ENCODE results near the gene HSP90B1. TPM values are rescaled to one million over a fixed set of nuclear protein-coding genes. Genes with fewer than 3 reads are reported as not detected.

Gene HSP90B1
- total RNA-seq, 2 donors from 2014 or later: 403 to 522 TPM

DNA sequence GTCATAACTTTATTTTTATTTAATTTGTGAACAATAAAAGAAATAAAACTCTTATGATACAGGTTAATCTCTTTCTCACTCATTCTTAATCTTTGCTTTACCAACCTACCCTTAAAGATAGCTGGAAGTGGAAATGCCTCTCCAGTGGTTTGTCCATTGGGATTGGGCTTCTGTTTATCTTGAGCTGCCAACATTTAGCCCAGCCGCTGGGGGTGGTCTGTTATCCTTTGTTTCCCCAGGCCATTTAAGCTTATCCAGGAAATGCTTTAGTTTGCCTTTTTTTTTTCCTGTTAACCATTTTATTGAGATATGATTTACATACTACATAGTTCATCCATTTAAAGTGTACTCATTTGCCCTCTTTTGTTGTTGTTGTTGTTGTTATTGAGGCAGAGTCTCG is 43.7 kb downstream of the HSP90B1 start:
- H3K4me3 ChIP-seq: no peak overlapping the region
- no peaks in the 10 kb centered on the region for H3K9me3 ChIP-seq
- DNase-seq (ENCODE audit: low spot score) (no peak), ATAC-seq (ENCODE audit: insufficient number of reproducible peaks, low FRiP score, low read depth) (no peak)
- H3K4me1 ChIP-seq (ENCODE audit: control insufficient read depth in 1 of 2, low read depth in 2 of 2): peaks cover 9 to 11% of the 10 kb centered on the region in 2 donors
- H3K36me3 ChIP-seq: peaks cover 18% of the 10 kb centered on the region
- no peaks in the 10 kb centered on the region for H3K27me3 ChIP-seq (replicated peaks; ENCODE audit: insufficient read depth)
- TF ChIP-seq, protein P1, sequence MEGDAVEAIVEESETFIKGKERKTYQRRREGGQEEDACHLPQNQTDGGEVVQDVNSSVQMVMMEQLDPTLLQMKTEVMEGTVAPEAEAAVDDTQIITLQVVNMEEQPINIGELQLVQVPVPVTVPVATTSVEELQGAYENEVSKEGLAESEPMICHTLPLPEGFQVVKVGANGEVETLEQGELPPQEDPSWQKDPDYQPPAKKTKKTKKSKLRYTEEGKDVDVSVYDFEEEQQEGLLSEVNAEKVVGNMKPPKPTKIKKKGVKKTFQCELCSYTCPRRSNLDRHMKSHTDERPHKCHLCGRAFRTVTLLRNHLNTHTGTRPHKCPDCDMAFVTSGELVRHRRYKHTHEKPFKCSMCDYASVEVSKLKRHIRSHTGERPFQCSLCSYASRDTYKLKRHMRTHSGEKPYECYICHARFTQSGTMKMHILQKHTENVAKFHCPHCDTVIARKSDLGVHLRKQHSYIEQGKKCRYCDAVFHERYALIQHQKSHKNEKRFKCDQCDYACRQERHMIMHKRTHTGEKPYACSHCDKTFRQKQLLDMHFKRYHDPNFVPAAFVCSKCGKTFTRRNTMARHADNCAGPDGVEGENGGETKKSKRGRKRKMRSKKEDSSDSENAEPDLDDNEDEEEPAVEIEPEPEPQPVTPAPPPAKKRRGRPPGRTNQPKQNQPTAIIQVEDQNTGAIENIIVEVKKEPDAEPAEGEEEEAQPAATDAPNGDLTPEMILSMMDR (IDR thresholded peaks at IDR 0.05): no peak
- no peak overlapping the region for H3K27ac ChIP-seq

DNA sequence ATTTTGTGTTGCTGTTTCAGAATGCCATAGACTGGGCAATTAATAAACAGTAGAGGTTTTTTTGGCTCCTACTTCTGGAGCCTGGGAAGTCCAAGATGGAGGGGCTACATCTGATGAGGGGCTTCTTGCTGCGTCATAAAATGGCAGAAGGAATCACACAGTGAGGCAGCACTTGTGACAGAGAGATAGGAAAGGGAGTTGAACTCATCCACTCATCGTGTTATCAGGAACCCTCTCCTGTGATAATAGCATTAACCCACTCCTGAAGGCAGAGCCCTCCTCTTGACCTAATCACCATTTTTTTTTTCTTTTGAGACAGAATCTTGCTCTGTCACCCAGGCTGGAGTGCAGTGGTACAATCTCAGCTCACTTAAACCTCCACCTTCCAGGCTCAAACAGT is 45.2 kb downstream of the HSP90B1 start:
- ATAC-seq (ENCODE audit: insufficient number of reproducible peaks, low FRiP score, low read depth): no peak
- H3K4me3 ChIP-seq: no peak overlapping the region
- DNase-seq (ENCODE audit: low spot score): no peak
- H3K4me1 ChIP-seq (ENCODE audit: control insufficient read depth in 1 of 2, low read depth in 2 of 2): peaks cover 0 to 11% of the 10 kb centered on the region in 2 donors
- TF ChIP-seq, protein P1 (IDR thresholded peaks at IDR 0.05): no peak
- no peaks in the 10 kb centered on the region for H3K27me3 ChIP-seq (replicated peaks; ENCODE audit: insufficient read depth)
- H3K9me3 ChIP-seq: no peaks in the 10 kb centered on the region
- H3K27ac ChIP-seq: no peak overlapping the region
- H3K36me3 ChIP-seq: peaks cover 23% of the 10 kb centered on the region

DNA sequence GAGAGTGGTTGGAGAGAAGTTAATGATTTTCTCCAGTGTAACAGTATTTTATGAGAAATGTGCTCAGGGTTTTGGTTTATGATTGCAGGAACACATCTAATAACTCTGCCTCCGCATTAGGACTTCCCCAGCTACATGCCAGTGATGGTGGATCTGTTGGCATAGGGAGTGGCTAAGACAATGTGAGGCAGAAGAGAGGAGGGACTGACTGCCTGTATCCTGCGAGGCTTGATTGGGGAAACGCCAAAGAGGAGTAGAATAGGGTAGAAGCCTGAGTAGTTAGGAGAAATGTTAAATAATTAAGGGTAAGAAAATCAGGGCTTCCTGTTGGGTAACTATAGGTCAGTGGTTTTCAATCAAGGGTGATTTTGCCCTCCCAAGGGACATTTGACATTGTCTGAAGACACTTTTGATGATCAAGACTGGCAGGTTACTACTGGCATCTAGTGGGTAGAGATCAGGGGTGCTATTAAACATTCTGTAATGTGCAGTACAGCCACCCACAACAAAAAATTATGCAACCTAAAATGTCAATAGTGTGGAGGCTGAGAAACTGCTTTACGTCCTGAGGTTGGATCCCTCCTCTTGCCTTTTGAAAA is 48.3 kb downstream of the HSP90B1 start:
- no peaks in the 10 kb centered on the region for H3K9me3 ChIP-seq
- H3K4me3 ChIP-seq: no peak overlapping the region
- no peaks in the 10 kb centered on the region for H3K27me3 ChIP-seq (replicated peaks; ENCODE audit: insufficient read depth)
- no peak for ATAC-seq (ENCODE audit: insufficient number of reproducible peaks, low FRiP score, low read depth)
- TF ChIP-seq, protein P1 (IDR thresholded peaks at IDR 0.05): no peak
- H3K27ac ChIP-seq: no peak overlapping the region
- no peak for DNase-seq (ENCODE audit: low spot score)
- H3K4me1 ChIP-seq (ENCODE audit: control insufficient read depth in 1 of 2, low read depth in 2 of 2): no peaks in the 10 kb centered on the region
- peaks cover 40% of the 10 kb centered on the region for H3K36me3 ChIP-seq

DNA sequence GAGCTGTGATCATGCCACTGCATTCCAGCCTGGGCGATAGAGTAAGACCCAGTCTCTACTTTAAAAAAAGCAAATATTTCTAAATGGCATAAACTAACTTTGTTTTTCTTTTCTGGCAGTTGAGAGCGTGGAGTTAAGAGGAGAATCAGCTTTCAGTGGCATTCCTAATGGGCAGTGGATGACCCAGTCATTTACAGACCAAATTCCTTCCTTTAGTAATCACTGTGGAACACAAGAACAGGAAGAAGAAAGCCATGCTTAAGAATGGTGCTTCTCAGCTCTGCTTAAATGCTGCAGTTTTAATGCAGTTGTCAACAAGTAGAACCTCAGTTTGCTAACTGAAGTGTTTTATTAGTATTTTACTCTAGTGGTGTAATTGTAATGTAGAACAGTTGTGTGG is 56.6 kb downstream of the HSP90B1 start:
- no peak for ATAC-seq (ENCODE audit: insufficient number of reproducible peaks, low FRiP score, low read depth)
- DNase-seq (ENCODE audit: low spot score): no peak
- H3K36me3 ChIP-seq: peaks cover 39% of the 10 kb centered on the region
- no peaks in the 10 kb centered on the region for H3K4me1 ChIP-seq (ENCODE audit: control insufficient read depth in 1 of 2, low read depth in 2 of 2)
- no peaks in the 10 kb centered on the region for H3K27me3 ChIP-seq (replicated peaks; ENCODE audit: insufficient read depth)
- no peak overlapping the region for H3K27ac ChIP-seq
- no peak overlapping the region for H3K4me3 ChIP-seq
- no peaks in the 10 kb centered on the region for H3K9me3 ChIP-seq
- TF ChIP-seq, protein P1 (IDR thresholded peaks at IDR 0.05): no peak

DNA sequence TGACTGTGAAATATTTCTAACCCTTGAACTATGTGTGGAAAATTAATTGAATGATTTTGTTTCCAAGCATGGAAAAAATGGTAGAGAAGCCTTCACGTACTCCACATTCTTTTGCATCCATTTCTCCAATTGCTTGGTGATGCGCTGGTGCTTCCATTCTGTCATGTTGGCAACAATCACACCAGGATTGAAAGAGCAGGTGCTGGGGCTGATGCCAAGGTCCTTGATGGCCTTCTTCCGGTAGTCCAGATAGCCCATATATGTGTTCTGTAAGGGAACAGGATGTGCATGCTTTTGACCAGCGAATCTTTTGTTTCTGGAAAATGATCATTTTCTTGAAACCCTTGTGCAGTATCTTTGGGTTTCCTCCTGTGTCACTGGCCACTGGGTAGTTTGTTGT is 64.0 kb downstream of the HSP90B1 start:
- Histone ChIP-seq H3K4me3 (no peak overlapping the region), H3K36me3 (peaks cover 4% of the 10 kb centered on the region), H3K27me3 (replicated peaks; ENCODE audit: insufficient read depth) (no peaks in the 10 kb centered on the region), H3K9me3 (no peaks in the 10 kb centered on the region), H3K27ac (no peak overlapping the region), H3K4me1 (ENCODE audit: control insufficient read depth in 1 of 2, low read depth in 2 of 2) (no peaks in the 10 kb centered on the region)
- TF ChIP-seq, protein P1 (IDR thresholded peaks at IDR 0.05): no peak
- DNase-seq (ENCODE audit: low spot score) (no peak), ATAC-seq (ENCODE audit: insufficient number of reproducible peaks, low FRiP score, low read depth) (no peak)
